GM12878 (cell line): ENCODE results near the gene SPOCK1. TPM values are rescaled to one million over a fixed set of nuclear protein-coding genes. Genes with fewer than 3 reads are reported as not detected.

Source experiments
- ATAC-seq: fragments of 200-7000 bp; cut with Tn5 transposase; 3 replicates; pipeline ENCODE4 v1.9.1; 2020; ENCODE audit warnings: mild to moderate bottlenecking, moderate library complexity
- BruUV-seq: library from RNA; stranded (reverse); fragments of 400-500 nt; replicated peaks from 2 replicates; lab custom pipeline; 2021; lab: Mats Ljungman, UMichigan
- CTCF ChIA-PET: fragments of 300-600 bp; sonication (Branson Sonifier 250); formaldehyde crosslinking; extraction: SDS; loops from one replicate; lab custom pipeline; 2021; ENCODE audit warnings: inconsistent platforms; lab: Yijun Ruan, JAX
- POLR2A ChIA-PET: fragments of 350-600 bp; formaldehyde crosslinking; extraction: SDS; loops from one replicate; lab custom pipeline; 2021; ENCODE audit warnings: inconsistent platforms; lab: Charles Lee
- RAD21 ChIA-PET: fragments of 300-600 bp; sonication (Branson Sonifier 250); formaldehyde crosslinking; loops from one replicate; lab custom pipeline; 2023; ENCODE audit warnings: antibody characterized with exemption; ENCODE audit not compliant: unreplicated experiment; lab: Charles Lee
- SMC1A ChIA-PET: fragments of 300-600 bp; sonication (Branson Sonifier 250); formaldehyde crosslinking; loops from one replicate; lab custom pipeline; 2023; ENCODE audit not compliant: unreplicated experiment, uncharacterized antibody; lab: Charles Lee
- DNase-seq: peaks from one replicate; pipeline ENCODE4 v3.0.0-alpha.2; 2011; ENCODE audit warnings: low read depth, low spot score
- FAIRE-seq: peaks from 3 replicates; lab custom pipeline; 2011; peaks lifted over from hg19 to GRCh38; lab: Jason Lieb, UNC
- H2AFZ ChIP-seq: 2 replicates; pipeline ENCODE4 v1.6.0; 2011; ENCODE audit warnings: low read depth, low read length, control low read depth; ENCODE audit not compliant: control insufficient read depth
- H3K27ac ChIP-seq: 2 replicates; pipeline ENCODE4 v1.5.1; 2011; ENCODE audit warnings: control low read depth; ENCODE audit not compliant: control insufficient read depth, insufficient read depth
- H3K27me3 ChIP-seq, 2 experiments: replicated peaks in 1 of 2; 2 replicates each; pipeline versions ENCODE4 v1.6.0 to v1.6.1; 2011; ENCODE audit warnings: low read length in 1 of 2; ENCODE audit not compliant: control insufficient read depth in 2 of 2, insufficient read depth in 2 of 2
- H3K36me3 ChIP-seq, 2 experiments: 2 replicates each; pipeline ENCODE4 v1.5.1; 2011; ENCODE audit warnings: low read length in 1 of 2; ENCODE audit not compliant: control insufficient read depth in 2 of 2, insufficient read depth in 2 of 2
- H3K4me1 ChIP-seq: 2 replicates; pipeline ENCODE4 v1.6.1; 2011; ENCODE audit warnings: mild to moderate bottlenecking, low read length, moderate library complexity, mixed read lengths; ENCODE audit not compliant: control insufficient read depth, insufficient read depth
- H3K4me2 ChIP-seq: 2 replicates; pipeline ENCODE4 v1.6.0; 2011; ENCODE audit warnings: control low read depth; ENCODE audit not compliant: control insufficient read depth, insufficient read depth
- H3K4me3 ChIP-seq: fragments of 200-600 bp; sonication (generic); 2 replicates; pipeline ENCODE4 v1.5.1; 2016
- H3K79me2 ChIP-seq: 2 replicates; pipeline ENCODE4 v1.6.0; 2011; ENCODE audit warnings: low read length; ENCODE audit not compliant: control insufficient read depth, insufficient read depth
- H3K9ac ChIP-seq: 2 replicates; pipeline ENCODE4 v1.8.0; 2011; ENCODE audit warnings: low read length, control low read depth, mixed read lengths; ENCODE audit not compliant: control insufficient read depth, insufficient read depth
- H3K9me3 ChIP-seq: replicated peaks from 3 replicates; pipeline ENCODE4 v1.5.1; 2011; ENCODE audit warnings: mild to moderate bottlenecking, low read length; ENCODE audit not compliant: control insufficient read depth, insufficient read depth
- H4K20me1 ChIP-seq: 2 replicates; pipeline ENCODE4 v1.6.0; 2011; ENCODE audit not compliant: control insufficient read depth, insufficient read depth
- BHLHE40 ChIP-seq, 2 experiments: fragments of 450-650 bp in 1 of 2; IDR thresholded peaks; 2 replicates each; pipeline ENCODE4 v1.6.1; 2011 to 2017; ENCODE audit warnings: low read depth in 2 of 2, borderline replicate concordance in 1 of 2, improper control_type of control experiment in 1 of 2, low read length in 1 of 2, mild to moderate bottlenecking in 1 of 2
- ESRRA ChIP-seq: IDR thresholded peaks from 2 replicates; pipeline ENCODE4 v1.6.1; 2012; ENCODE audit warnings: mild to moderate bottlenecking, low read length, improper control_type of control experiment
- IKZF1 ChIP-seq: fragments of 450-650 bp; conservative IDR thresholded peaks from 2 replicates; pipeline ENCODE4 v1.6.1; 2017; ENCODE audit warnings: antibody characterized with exemption, mild to moderate bottlenecking
- MEF2A ChIP-seq: IDR thresholded peaks from 2 replicates; pipeline ENCODE4 v1.6.1; 2011; ENCODE audit warnings: low read depth, mild to moderate bottlenecking, low read length, moderate library complexity; ENCODE audit not compliant: insufficient read depth
- NKRF ChIP-seq: fragments of 450-650 bp; conservative IDR thresholded peaks from 2 replicates; pipeline ENCODE4 v1.6.1; 2017; ENCODE audit warnings: mild to moderate bottlenecking, moderate library complexity
- ZSCAN29 ChIP-seq: fragments of 450-650 bp; IDR thresholded peaks from 2 replicates; pipeline ENCODE4 v1.6.1; 2017; ENCODE audit warnings: mild to moderate bottlenecking, moderate library complexity
- WGBS: methylation state at CpG from one replicate; pipeline ENCODE4 v1.1.6; 2016; ENCODE audit warnings: low lambda C conversion rate; ENCODE audit not compliant: insufficient replicate concordance, insufficient coverage; ENCODE audit errors: missing lambda C conversion rate; 5-methylcytosine and 5-hydroxymethylcytosine counted together
- in situ Hi-C: fragments of 300-500 bp; cut with MboI; formaldehyde crosslinking; loops from 9 replicates; pipeline ENCODE4 v1.14.3; 2018; ENCODE audit warnings: mixed read lengths
- intact Hi-C: fragments of 100-400 bp; cut with micrococcal nuclease; formaldehyde crosslinking; loops from one replicate; pipeline ENCODE4 v1.14.2; 2022; ENCODE audit not compliant: unreplicated experiment
- polyA plus RNA-seq, 11 experiments: library from polyadenylated mRNA; depleted of rRNA in 4 of 11; unstranded in 6 of 11; stranded (reverse) in 5 of 11; fragments of >200 nt; fragmentation: Nextera tagmentation in 4 of 11; fragmentation: Illumina TruSeq in 1 of 11; extraction: Ambion mirVana in 4 of 11; extraction: Trizol in 1 of 11; gene quantifications; 1 replicate in 1 of 11; 2 replicates in 10 of 11; pipeline versions ENCODE4 v1.2.1 to v1.2.3, GENCODE V29; 2011 to 2016; ENCODE audit warnings: inconsistent platforms in 2 of 11, missing spikeins in 2 of 11, low read depth in 1 of 11
- total RNA-seq, 4 experiments: library from RNA; depleted of rRNA in 3 of 4; stranded (reverse); fragments of >200 nt in 3 of 4; fragmentation: Illumina TruSeq in 1 of 4; extraction: Trizol in 1 of 4; gene quantifications; 2 replicates each; pipeline versions ENCODE4 v1.2.1 to v1.2.3, GENCODE V29; 2013 to 2021

The SPOCK1 gene
- total and polyA plus RNA-seq, 10 of the 15 experiments (the other 5 are each of a cell fraction or from before 2014, with no cell fraction given) = 0.06 to 0.68 (median 0.25) TPM; not detected in 3

- no peak for TF ChIP-seq ESRRA
- TF ChIP-seq NKRF = no peak
- TF ChIP-seq, all 136 proteins: peak for 0
Observed at GRCh38 chr5:137010226-137010625, 488.9 kb downstream of the SPOCK1 start (continued).

GRCh38 chr5:137004279-137004678, 494.8 kb downstream of the SPOCK1 start:
- no peaks in the 10 kb centered on the region for H4K20me1 ChIP-seq
- intact Hi-C loops = no loop called here
- 4% methylated on average over 2 of the region's 2 CpGs for whole genome bisulfite sequencing
- H3K4me1 ChIP-seq = no peaks in the 10 kb centered on the region
- no peak for TF ChIP-seq IKZF1
- no peak for TF ChIP-seq ZSCAN29
- TF ChIP-seq MEF2A = no peak
- no peak for TF ChIP-seq BHLHE40 (IDR thresholded peaks at IDR 0.05; ENCODE audit: borderline replicate concordance in 1 of 2, low read depth in 2 of 2, low read length in 1 of 2)
- SMC1A ChIA-PET = no interaction called here
- no peak overlapping the region for H3K4me2 ChIP-seq
- no peak overlapping the region for H3K27ac ChIP-seq
- no peaks in the 10 kb centered on the region for H3K79me2 ChIP-seq
- ATAC-seq (no peak), FAIRE-seq (no peak), DNase-seq (no peak)
- H3K27me3 ChIP-seq = no peaks in the 10 kb centered on the region; a peak in 1 of 4 replicates
- no peaks in the 10 kb centered on the region for H3K9me3 ChIP-seq
- no peaks in the 10 kb centered on the region for H3K36me3 ChIP-seq
- in situ Hi-C loops = no loop called here
- no peak overlapping the region for H3K4me3 ChIP-seq
- no TSS peak for BruUV-seq
- RAD21 ChIA-PET = no interaction called here
- CTCF ChIA-PET = no interaction called here
- H2AFZ ChIP-seq = no peak overlapping the region
- no peak overlapping the region for H3K9ac ChIP-seq
- POLR2A ChIA-PET = no interaction called here
